GM12892 (cell line): Measurements from ENCODE around the gene DROSHA.

ENCODE experiments used
- POLR2A ChIP-seq: IDR thresholded peaks from 2 replicates; pipeline ENCODE4 v1.6.1; 2011; ENCODE audit warnings: low read depth, low read length, control low read depth
- POLR2AphosphoS5 ChIP-seq: IDR thresholded peaks from 2 replicates; pipeline ENCODE4 v1.6.1; 2011; ENCODE audit warnings: low read depth, low read length, control low read depth
- TAF1 ChIP-seq: IDR thresholded peaks from 2 replicates; pipeline ENCODE4 v1.6.1; 2011; ENCODE audit warnings: low read depth, mild to moderate bottlenecking, control low read depth, low read length, borderline replicate concordance

DNA sequence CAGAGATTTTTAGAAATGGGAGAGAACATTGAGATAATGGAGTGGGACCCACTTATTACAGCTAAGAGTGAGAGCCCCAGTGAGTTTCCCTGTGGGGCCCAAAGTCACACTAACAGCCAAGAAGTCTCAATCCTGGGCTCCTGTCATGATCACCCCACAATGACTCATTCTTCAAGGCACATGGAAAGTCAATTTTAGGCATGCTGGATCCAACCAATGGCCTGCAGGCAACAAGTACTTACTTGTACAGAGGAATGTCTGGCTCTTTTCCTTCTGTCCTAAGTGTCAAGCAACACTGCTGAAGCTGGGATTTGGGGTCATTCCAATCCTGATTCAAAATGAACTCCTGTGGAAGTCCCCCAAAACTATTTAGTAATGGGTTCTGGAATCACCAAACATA lies 123.1 kb downstream of the DROSHA start:
- TF ChIP-seq TAF1 = no peak
- TF ChIP-seq POLR2AphosphoS5 = no peak
- TF ChIP-seq POLR2A = no peak
